CD4-positive, alpha-beta T cell treated with Interleukin-21 for 1 hour (primary cell): ENCODE results near the gene KRT80.

ENCODE experiments used
- DNase-seq: peaks from one replicate; pipeline ENCODE4 v3.0.0-alpha.2; 2020

Gene KRT80

DNA sequence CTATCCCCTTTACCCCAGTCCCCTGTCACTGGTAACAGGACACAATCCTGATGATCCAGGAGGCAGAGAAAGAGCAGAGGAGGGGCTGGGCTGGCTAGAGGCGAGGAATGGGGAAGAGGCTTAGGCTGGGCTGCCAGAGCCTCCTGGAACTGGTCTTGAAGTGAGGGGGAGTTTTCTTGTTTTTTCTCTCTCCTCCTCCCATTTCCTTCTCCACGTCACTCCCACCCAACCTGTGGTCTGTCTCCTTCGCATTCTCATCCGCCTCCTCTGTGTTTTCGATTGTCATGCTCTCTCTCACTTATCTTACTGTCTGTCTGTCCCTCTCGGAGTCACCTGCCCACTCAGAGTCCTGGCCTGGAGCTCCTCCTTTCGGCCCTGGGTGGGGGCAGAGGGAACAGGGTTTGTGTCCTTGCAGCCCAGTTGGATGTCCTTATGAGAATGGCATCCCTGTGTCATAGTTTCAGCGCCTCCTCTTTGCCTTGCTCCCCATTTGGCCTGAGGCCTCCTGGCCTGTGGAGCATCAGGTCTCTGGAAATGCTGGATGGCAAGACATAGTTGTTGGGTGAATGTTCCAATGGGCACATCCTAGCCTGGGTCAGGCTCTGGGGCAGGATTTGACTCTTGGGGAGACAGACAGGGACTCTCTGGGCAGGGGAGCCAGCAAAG is 3.4 kb upstream of the KRT80 start:
- no peak for DNase-seq

DNA sequence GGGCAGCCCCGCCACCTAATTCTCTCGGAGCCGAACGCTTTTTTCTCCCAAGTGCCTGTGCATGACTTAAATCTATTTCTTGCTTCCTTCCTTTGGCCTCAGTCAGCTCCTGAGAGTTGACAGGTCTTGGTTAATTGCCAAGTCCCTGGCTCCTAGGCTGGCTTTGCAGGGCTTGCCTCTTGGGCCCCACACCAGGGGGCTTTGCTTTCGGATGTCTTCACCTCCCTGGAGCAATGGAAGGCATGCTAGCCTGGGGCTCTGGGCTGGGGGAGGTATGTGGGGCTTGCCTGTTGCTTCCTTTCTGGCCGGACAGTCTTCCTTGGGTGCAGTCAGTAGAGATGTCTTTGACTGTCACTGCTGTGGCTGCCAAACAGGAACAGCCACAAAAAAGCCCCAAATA is 2.2 kb upstream of the KRT80 start:
- no peak for DNase-seq

DNA sequence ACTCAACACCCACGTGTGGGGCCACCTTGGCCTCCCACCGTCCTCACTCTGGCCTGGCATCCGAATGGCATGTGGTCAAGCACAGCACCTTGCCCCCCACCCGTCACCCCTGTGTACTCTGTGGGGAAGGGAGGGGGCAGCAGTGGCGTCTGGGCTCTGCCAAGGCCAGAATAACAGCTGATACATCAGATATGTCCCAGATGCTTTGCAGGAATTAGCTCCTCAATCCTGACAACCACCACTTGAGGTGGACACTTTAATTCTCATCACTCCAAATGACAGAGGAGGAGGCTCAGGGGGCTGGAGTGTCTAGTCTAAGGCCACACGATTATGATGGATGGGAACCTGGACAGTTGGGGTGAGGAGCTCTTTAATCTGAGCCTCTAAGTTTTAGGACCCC is 1.7 kb upstream of the KRT80 start:
- no peak for DNase-seq

DNA sequence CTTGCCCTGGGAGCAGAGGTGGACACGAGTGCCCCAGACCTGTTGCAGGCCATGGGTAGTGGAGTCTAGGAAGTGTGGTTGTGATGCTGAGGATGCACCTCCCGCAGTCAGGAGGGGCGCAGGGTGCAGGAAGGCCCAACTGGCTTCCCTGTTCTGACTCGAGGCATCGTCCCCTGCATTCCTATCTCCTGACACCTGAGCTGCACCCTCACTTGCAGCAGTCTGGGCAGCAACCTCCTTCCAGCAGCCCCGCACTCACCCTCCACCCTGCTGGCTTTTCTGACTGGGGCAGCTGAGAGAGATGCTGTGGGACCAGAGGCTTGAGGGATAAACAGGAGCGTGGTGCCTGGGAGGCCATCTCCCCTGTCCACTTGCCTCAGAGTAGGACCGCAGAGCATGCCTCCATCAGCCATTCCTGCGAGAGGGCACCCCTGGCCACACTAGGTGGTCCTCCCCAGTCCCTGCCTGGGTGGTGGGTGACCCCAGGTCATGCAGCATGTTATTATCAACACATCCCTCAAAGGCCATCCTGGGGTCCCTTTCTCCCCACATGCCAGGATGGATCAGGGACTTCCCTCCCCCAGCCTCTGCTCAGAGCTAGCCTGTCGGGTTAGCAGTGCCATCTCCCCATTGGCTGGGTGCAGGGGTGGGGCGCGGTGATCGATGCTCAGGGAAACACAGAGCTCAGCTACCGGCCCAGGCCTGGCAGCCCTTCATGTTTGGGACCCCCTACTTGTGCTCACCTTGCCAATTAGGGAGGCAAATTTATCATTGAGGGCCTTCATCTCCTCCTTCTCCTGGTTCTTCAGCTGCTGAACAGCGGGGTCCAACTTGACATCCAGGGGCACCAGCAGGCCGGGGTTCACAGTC is 719 bp downstream of the KRT80 start:
- DNase-seq = no peak

DNA sequence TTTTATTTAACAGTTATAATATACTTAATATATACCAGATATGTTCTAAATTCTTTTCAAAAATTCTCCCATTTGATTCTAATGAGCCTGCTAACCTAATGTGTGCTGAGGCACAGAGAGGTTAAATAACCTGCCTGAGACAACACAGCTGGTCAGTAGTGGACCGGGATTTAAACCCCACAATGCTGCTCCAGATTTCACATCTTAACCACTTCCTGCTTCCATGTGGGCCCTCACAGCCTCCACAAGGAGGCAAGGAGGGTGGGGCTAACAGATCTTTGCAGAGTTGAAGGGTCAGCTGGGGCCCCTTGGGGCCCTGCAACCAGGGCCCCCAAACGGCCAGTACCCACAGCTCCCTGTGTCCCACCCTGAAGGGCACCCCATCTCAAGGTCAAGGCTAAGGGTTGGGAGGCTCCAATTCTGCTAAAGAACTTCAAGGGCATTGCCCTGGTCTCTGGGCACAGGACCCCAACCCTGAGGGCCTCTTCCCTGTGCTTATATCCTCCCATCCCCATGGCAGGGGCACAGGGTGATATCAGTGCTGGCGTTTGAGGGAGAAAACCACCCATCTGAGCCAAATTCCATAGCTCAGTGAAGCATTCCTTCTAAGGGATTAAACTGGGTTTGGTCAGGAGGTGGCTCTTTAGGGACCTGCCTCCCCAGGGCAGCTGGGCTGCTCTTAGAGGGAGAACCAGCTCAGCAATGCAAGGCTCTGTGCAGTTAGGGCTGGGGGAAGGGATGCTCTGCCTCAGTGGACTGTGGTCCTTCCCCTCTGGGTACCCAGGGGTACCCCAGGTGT is 2.2 kb downstream of the KRT80 start:
- DNase-seq = no peak

DNA sequence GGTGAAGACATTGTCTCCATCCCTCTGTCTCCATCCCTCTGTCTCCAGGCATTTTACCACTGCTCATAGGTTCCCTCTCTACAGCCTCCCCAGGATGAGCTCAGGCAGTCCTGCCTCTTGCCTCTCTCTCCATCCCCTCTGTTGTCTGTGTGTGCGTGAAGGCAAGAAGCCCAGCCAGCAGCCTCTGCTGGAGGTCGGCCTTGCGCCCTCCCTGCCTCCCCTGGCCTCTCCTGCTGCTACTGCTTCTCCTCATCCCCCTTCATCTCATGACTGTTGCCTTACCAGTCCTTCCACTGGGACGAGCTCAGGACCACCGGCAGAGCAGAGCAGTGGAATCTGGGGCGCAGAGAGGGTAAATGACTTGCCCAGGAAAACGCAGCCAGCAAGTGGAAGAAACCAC is 3.2 kb downstream of the KRT80 start:
- DNase-seq = no peak

DNA sequence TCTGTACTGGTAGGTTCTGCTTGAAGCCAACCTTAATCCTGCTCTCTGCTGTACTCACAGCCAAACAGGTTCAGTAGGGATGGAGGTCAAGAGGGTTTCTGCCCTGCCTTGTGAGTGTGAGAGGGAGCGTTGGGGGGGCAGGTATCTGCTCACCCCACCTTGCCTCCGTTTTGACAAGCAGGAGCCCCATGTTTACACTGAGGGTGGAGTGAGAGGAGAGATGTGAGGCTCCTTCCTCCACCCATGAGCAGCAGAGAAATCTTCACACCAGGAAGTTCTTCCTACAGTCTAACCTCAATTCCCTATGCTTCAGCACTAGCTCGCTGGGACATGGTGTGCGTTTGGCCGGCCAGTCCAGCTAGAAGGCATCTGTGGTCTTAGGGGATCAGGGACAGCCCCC is 4.2 kb downstream of the KRT80 start:
- no peak for DNase-seq

DNA sequence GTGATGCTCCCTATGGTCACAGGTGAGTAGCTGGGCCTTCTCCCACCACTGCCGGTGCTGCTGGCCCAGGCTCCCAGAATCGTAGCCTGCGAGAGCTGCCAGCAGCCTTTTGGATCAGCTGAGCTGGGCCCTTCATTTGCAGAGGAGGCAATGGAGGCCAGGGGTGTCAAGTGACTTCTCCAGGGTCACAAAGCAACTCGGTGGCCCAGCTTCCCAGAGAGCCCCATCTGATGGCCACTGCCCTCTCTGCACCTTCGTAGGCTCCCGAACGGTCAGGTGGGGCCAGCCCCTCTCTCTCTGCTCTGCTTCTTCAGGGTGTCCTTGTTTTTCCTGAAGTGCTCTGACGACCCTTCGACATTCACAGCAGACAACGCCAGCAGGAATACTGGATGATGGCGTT is 4.6 kb downstream of the KRT80 start:
- no peak for DNase-seq

DNA sequence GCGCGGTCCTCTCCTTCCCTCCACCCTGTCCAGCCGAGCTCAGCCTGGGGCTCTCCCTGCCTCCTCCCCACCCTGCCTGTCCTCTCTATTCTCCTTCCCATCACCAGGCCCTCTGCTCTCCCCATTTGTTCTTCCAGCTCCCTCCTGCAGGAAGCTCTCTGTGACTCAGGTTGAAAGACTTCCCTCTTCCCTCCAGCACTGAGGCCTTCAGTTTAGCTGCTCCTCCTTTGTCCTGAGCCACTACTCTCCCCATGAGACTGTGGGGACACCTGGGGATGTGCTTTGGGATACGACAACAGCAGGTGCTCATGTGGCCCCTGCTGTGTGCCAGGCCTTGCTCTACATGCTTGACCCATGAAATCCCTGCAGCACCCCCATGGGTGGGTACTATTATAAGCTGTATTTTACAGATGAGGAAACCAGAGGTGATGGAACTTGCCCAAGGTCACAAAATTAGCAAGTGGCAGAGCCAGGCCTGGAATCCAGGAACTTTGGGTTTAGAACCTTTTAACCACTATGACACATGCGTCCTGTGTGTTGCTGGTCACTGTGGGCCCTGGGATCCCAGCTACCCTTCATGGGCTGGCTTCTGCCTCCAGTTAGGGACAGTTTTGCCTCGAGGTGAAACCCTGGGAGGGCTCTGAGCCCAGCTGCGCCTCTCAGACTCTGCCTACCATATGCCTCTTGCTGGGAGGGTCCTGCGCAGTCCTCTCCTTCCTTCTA is 5.5 kb downstream of the KRT80 start:
- DNase-seq = no peak

DNA sequence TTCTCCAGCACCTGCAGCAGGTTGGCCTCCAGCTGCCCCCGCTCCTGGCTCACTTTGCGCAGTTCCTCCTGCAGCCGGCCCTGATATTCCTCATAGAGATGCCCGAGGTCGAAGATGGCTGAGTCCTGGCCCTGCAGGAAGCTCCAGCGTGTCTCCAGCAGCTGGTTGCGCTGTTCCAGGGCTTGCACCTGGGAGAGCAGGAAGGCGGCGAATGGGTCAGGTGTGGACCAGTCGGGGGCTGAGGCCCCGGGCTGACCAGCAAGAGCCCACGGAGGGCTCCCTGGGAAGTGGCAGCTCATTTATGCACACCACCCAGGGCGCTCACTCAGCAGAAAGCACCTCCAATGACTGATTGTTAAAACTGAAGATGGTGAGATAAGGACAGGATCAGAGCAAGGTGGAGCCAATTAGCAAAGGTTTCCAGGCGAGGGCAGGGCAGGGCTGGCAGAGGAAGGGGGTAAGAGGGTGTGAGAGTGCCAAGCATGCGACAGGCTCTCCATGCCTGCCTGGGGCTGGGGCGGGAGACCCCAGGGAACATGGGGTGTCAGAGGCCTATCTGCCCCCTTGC is 6.3 kb downstream of the KRT80 start:
- no peak for DNase-seq

DNA sequence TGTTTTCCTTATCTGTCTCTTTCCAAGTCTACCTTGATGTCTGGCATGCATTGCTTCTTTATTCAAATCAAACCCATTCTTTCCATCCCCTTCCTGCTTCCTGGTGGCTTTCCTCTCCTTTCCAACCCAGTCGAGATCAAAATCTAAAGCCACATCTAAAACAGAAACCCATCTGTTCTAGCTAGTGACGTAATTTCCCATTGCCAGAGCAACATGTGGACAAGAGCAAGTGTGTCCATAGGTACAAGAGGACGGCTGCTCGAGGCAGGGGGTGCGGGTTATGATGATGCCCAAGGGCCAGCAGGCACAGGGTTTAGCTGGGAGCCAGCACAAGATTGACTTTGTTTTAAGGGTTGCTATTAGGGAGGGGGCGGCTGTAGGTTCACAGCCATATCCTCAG is 7.0 kb downstream of the KRT80 start:
- no peak for DNase-seq

DNA sequence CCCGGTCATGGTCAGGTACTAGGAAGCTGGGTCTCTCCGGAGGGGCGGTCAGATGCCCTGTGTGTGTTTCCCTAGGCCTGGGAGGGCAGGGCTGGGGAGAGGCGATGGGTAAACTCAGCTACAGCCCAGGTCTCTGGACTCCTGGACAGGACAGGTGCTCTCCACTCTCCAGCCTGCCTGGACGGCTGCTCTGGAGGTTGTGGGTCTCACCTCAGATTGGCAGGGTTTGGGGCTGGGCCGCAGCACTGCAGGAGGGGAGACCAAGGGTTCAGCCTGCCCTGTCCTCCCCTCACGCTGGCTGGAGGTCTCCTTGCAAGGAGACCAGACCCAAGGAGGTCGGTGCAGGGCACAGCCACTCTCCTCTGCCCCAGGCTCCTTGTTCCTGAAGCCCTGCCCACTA is 7.8 kb downstream of the KRT80 start:
- no peak for DNase-seq

DNA sequence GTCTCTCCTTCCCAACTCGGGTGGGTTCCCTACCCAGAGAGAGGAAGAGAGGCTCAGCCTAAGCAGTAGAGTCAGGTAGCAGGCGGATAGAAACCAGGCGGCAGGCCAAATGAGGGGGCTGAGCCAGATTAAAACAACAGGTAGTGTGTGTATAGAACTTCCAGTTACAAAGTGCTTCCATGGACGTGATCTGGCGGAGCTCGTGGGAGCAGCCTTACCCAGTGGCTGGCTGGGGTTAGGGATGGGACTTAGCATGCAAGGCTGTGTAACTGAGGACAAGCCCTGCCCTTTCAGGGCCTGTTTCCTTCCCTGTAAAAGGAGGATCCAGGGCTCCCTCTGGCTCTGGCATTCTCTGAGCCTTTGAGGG is 8.3 kb downstream of the KRT80 start:
- no peak for DNase-seq

DNA sequence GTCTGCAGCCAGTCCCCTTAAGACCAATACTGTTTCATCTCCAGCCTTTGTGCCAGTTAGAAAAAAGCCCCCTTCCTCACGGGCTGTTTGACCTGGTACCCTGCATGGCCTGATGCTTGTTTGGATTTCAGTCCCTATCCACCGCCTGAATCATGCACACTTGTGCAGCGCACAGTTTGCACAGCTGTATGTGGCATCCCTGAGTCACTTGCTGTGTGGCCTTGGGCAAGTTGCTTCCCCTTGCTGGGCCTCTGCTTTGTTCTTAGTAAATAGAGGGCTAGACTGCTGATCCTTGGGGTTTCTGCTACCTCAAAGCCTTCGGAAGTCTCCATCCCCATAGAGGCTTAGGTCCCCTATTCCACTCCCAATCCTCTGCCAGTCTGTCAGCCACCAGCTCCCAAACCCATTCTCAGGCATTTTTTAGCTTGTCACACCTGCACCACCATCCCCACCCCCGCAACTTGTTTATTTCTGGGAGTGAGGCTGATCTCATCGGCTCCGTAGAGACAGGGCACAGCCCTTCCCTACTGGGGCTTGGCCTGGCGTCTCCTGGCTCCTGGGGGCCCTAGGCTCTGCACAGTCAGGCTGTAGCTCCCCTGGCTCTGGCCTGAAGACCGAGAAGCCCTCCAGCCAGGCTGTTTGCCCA is 8.8 kb downstream of the KRT80 start:
- no peak for DNase-seq

DNA sequence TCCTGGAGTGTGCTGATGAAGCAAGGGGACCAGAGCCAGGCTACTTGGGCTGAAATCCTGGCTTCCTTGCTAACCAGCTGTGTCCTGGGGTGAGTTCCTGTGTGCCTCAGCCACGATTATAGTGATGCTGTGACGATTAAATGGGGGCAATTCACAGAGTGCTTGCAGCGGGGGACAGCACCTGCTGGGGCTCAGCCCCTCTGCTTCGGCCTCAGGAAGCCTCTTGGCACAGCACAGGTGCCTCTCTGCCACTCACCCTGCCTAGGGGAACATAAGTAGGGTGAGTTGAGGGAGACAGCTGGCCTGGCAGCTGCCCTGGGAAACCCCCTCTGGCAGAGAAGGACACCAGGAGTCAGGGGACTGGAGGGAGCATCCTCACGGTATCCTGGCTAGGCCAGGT is 9.4 kb downstream of the KRT80 start:
- DNase-seq = no peak

DNA sequence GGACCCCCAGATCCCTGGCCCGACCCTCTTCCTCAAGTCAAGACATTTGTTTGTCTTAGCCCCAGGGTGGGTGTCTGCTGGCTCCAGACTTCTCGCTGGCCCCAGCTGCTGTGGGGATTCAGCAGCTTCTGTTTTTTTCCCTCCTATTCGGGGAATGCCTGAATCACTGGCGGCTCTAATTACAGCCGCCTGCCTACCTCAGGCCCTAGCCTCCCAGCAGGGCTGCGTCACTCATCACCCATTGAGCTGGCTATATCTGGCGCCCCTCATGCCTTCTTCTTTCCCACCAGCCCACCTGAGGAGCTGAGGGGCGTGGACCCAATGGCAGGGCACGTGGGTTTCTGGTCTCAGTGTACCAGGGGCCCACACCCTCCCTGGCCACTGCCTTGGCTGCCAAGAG is 10.1 kb downstream of the KRT80 start:
- DNase-seq = no peak

DNA sequence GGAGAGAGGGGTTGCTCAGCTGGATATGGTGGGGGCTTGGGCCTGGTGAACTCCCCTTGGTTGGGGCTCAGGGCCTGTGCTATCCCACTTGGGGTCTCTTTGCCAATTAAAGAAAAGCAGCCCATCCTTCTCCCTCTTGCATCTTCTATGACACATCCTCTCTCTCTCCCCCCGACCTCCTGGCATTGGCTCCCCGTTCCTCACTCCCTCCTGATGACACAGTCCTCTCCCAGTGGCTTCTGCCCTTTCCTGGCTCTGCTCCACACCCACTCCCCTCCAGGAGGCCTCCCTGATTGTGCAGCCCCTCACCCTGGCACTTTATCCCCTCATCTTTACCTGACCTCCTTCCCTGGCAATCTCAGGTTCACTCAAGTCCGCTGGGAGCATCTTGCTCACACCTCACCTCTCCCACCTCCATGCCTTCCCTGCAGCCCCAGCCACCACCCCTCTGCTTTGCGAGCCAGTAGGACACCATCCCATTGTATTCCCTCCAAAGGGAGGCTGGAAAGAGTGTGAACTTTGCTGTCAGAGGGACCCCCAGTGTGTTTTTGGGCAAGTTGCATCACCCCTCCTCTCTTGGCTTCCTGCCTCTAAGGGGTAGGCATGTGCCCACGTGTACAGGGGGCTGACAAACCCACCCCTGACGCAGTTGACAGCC is 10.7 kb downstream of the KRT80 start:
- no peak for DNase-seq

DNA sequence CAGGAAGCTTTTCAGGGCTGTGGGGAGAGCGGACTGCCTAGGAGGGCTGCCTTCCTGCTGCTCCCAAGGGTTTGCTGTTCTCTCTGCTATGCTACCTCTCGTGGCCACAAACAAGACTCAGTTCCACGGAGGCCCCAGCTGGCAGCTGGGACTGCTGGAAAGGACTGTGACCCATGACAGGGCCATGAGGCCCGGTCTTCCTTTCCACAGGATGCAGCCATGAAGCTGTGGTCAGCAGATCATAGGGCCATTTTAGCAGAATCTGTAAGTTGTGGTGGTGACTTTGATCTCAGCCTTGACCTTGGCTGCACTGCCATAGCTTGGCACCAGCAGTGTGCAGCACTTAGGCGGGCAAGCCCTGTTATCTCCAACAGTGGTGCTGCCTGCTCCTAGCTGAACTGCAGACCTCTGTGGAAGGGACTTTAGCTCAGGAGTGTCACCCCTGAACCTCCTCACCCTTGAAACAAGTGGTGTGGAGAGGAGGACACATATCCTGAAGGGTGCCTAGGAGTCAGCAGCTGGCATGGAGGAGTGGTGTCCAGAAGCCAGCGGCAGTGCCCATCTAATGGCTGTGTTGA is 12.3 kb downstream of the KRT80 start:
- no peak for DNase-seq

DNA sequence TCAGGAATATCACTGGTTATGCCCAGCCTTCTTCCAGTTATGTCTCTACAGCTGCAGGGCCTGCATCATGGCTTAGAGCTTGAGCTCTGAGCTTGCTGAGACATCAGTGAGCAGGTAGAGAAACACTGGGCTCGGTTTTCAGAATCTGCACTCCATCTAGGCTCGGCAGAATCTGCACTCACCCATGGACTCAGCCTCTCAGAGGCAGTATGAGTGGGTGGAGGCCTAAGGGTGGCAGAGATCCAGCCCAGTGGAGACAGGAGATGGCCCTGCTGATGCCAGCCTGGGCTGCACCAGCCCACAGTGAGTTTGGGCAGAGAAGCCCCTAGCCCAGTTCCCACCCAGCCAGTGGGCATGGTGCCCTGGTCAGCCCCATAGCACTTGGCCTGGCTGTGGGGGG is 12.8 kb downstream of the KRT80 start:
- no peak for DNase-seq

DNA sequence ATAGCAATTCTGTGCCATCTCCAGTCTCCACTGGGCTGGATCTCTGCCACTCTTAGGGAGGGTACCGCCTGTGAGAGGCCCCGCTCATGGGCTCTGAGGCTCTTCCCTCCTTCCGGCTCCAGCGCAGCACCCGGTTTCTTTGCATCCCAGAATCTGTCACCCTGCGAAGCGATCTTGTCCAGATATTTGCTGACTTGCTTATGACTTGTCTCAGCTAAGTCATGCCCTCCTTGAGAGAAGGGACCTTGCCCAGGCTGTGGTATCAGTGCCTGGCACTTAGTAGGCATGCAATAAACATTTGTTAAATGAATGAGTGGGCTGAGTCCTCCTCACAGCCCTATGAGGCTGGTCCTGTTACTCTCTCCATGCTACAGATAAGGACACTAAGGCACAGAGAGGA is 13.4 kb downstream of the KRT80 start:
- no peak for DNase-seq
